T-helper 2 cell (primary cell): ENCODE results near the gene VAPB.

Experiments
- DNase-seq, 5 experiments: peaks; one replicate each; pipeline versions ENCODE4 v3.0.0 to v3.0.0-alpha.2; 2012 to 2022

Gene VAPB

GRCh38 chr20:58378704-58379103 is 10.3 kb upstream of the VAPB start:
- DNase-seq = no peak

- no peak for DNase-seq
Measured at GRCh38 chr20:58381627-58382026, 7.4 kb upstream of the VAPB start.

- DNase-seq = no peak
Measured at GRCh38 chr20:58382096-58382495, 6.9 kb upstream of the VAPB start.

- DNase-seq = no peak
Measured at GRCh38 chr20:58384821-58385220, 4.2 kb upstream of the VAPB start.

- no peak for DNase-seq
Measured at GRCh38 chr20:58388028-58388601, 914 bp upstream of the VAPB start.

GRCh38 chr20:58389324-58389967 is 417 bp downstream of the VAPB start:
- peak in 1 of 5 experiments; percentile 66 for DNase-seq

- DNase-seq = peak in 1 of 5 experiments; percentile 51
Measured at GRCh38 chr20:58389968-58390658, 1.1 kb downstream of the VAPB start.

GRCh38 chr20:58390659-58391035 is 1.6 kb downstream of the VAPB start:
- no peak for DNase-seq

- DNase-seq = no peak
Measured at GRCh38 chr20:58392286-58392685, 3.3 kb downstream of the VAPB start.

- no peak for DNase-seq
Measured at GRCh38 chr20:58393299-58393698, 4.3 kb downstream of the VAPB start.

- DNase-seq = no peak
Measured at GRCh38 chr20:58394801-58395200, 5.8 kb downstream of the VAPB start.

- no peak for DNase-seq
Measured at GRCh38 chr20:58395604-58396003, 6.6 kb downstream of the VAPB start.

- DNase-seq = no peak
Measured at GRCh38 chr20:58397429-58397828, 8.4 kb downstream of the VAPB start.

GRCh38 chr20:58398254-58398653 is 9.2 kb downstream of the VAPB start:
- peak in 1 of 5 experiments; percentile 11 for DNase-seq

GRCh38 chr20:58399926-58400325 is 10.9 kb downstream of the VAPB start:
- no peak for DNase-seq

GRCh38 chr20:58401162-58401561 is 12.1 kb downstream of the VAPB start:
- DNase-seq = no peak

- DNase-seq = peak in 1 of 5 experiments; percentile 12
Measured at GRCh38 chr20:58402305-58402704, 13.3 kb downstream of the VAPB start.

- no peak for DNase-seq
Measured at GRCh38 chr20:58402827-58403226, 13.8 kb downstream of the VAPB start.

GRCh38 chr20:58403272-58403671 is 14.2 kb downstream of the VAPB start:
- DNase-seq = no peak

- DNase-seq = no peak
Measured at GRCh38 chr20:58405504-58406291, 16.7 kb downstream of the VAPB start.

- DNase-seq = no peak
Measured at GRCh38 chr20:58406422-58407001, 17.5 kb downstream of the VAPB start.

- DNase-seq = no peak
Measured at GRCh38 chr20:58407201-58407873, 18.3 kb downstream of the VAPB start.
